B cell (primary cell): Measurements from ENCODE around the gene LPCAT3. TPM values are rescaled to one million over a fixed set of nuclear protein-coding genes. Genes with fewer than 3 reads are reported as not detected.

Experiments
- ATAC-seq: fragments of 200-7000 bp; cut with Tn5 transposase; one replicate; pipeline ENCODE4 v1.10.0; 2021; ENCODE audit warnings: low read depth, mild to moderate bottlenecking, moderate number of reproducible peaks, moderate library complexity
- CTCF ChIA-PET: fragments of 350-600 bp; sonication (Branson Sonifier 250); formaldehyde crosslinking; loops from one replicate; lab custom pipeline; 2021; ENCODE audit warnings: antibody characterized with exemption, inconsistent platforms; lab: Charles Lee
- POLR2A ChIA-PET: fragments of 350-600 bp; sonication (Branson Sonifier 250); formaldehyde crosslinking; loops from one replicate; lab custom pipeline; 2021; ENCODE audit warnings: antibody characterized with exemption; lab: Charles Lee
- DNase-seq: peaks from one replicate; pipeline ENCODE4 v3.0.0; 2013
- H2AFZ ChIP-seq: 2 replicates; pipeline ENCODE4 v1.6.1; 2012; ENCODE audit warnings: mild to moderate bottlenecking, low read depth, low read length; ENCODE audit not compliant: insufficient read depth, poor library complexity, severe bottlenecking
- H3K27ac ChIP-seq, 2 donors: 1 replicate in 1 of 2; 2 replicates in 1 of 2; pipeline ENCODE4 v1.5.1; 2012 to 2013; ENCODE audit warnings: low read length in 2 of 2, mild to moderate bottlenecking in 2 of 2, moderate library complexity in 1 of 2
- H3K27me3 ChIP-seq, 4 experiments: fragments of 200-600 bp in 1 of 4; sonication (generic) in 1 of 4; replicated peaks in 1 of 4; 1 replicate in 2 of 4; 2 replicates in 2 of 4; pipeline versions ENCODE4 v1.6.1 to v1.7.0; 2013 to 2016; ENCODE audit warnings: low read length in 3 of 4, mild to moderate bottlenecking in 2 of 4, mixed read lengths in 1 of 4, moderate library complexity in 1 of 4; ENCODE audit not compliant: insufficient read depth in 4 of 4, control insufficient read depth in 3 of 4; ENCODE audit errors: control extremely low read depth in 1 of 4
- H3K36me3 ChIP-seq, 2 experiments: replicated peaks in 1 of 2; 1 replicate in 1 of 2; 2 replicates in 1 of 2; pipeline versions ENCODE4 v1.6.1 to v1.7.1; 2013; ENCODE audit warnings: low read length in 1 of 2; ENCODE audit not compliant: insufficient read depth in 2 of 2, control insufficient read depth in 1 of 2; ENCODE audit errors: control extremely low read depth in 1 of 2, extremely low read depth in 1 of 2
- H3K4me1 ChIP-seq, 2 donors: fragments of 200-600 bp in 1 of 2; sonication (generic) in 1 of 2; 1 replicate in 1 of 2; 2 replicates in 1 of 2; pipeline versions ENCODE4 v1.5.1 to v1.6.1; 2013 to 2017; ENCODE audit warnings: low read length in 2 of 2; ENCODE audit not compliant: control insufficient read depth in 2 of 2, insufficient read depth in 2 of 2
- H3K4me2 ChIP-seq: replicated peaks from 2 replicates; pipeline ENCODE3; 2012; ENCODE audit warnings: mild to moderate bottlenecking, low read depth, low read length; ENCODE audit not compliant: poor library complexity, severe bottlenecking
- H3K4me3 ChIP-seq, 5 experiments: fragments of 200-600 bp in 1 of 5; sonication (generic) in 1 of 5; 1 replicate in 3 of 5; 2 replicates in 2 of 5; pipeline versions ENCODE4 v1.5.1 to v1.7.0; 2011 to 2016; ENCODE audit warnings: low read length in 4 of 5, mild to moderate bottlenecking in 4 of 5, low read depth in 2 of 5, control low read depth in 1 of 5, moderate library complexity in 1 of 5; ENCODE audit not compliant: insufficient read depth in 1 of 5; ENCODE audit errors: control extremely low read depth in 1 of 5, extremely low read depth in 1 of 5
- H3K79me2 ChIP-seq: fragments of 200-600 bp; sonication (generic); one replicate; pipeline ENCODE4 v1.6.0; 2016; ENCODE audit warnings: low read length; ENCODE audit not compliant: control insufficient read depth, insufficient read depth
- H3K9ac ChIP-seq: fragments of 200-600 bp; sonication (generic); 2 replicates; pipeline ENCODE4 v1.6.1; 2017; ENCODE audit warnings: mild to moderate bottlenecking, low read length, moderate library complexity
- H3K9me3 ChIP-seq, 3 donors: one replicate each; pipeline versions ENCODE4 v1.6.1 to v1.7.1; 2013; ENCODE audit warnings: low read length in 2 of 3; ENCODE audit not compliant: control insufficient read depth in 2 of 3, insufficient read depth in 1 of 3; ENCODE audit errors: control extremely low read depth in 1 of 3
- H4K20me1 ChIP-seq: 2 replicates; pipeline ENCODE4 v1.6.0; 2012; ENCODE audit warnings: mild to moderate bottlenecking, low read length; ENCODE audit not compliant: insufficient read depth, control insufficient read depth, poor library complexity, severe bottlenecking
- H3K27ac Mint-ChIP-seq: one replicate; pipeline ENCODE4 v1.8.0; 2021; ENCODE audit warnings: mixed read lengths
- H3K27me3 Mint-ChIP-seq: one replicate; pipeline ENCODE4 v1.8.0; 2021; ENCODE audit warnings: mixed read lengths
- H3K4me1 Mint-ChIP-seq: one replicate; pipeline ENCODE4 v1.8.0; 2021; ENCODE audit warnings: mixed read lengths
- H3K4me3 Mint-ChIP-seq: one replicate; pipeline ENCODE4 v1.8.0; 2021; ENCODE audit warnings: mixed read lengths
- H3K9me3 Mint-ChIP-seq: one replicate; pipeline ENCODE4 v1.8.0; 2022; ENCODE audit warnings: mixed read lengths; ENCODE audit not compliant: insufficient read depth
- EZH2 ChIP-seq: IDR thresholded peaks from 2 replicates; pipeline ENCODE4 v1.6.1; 2012; ENCODE audit warnings: borderline replicate concordance, low read depth, mild to moderate bottlenecking, moderate library complexity, low read length; ENCODE audit not compliant: insufficient read depth, poor library complexity, severe bottlenecking
- WGBS: methylation state at CpG from one replicate; pipeline ENCODE4 v1.1.5; 2013; ENCODE audit warnings: missing lambda C conversion rate; ENCODE audit not compliant: insufficient coverage; 5-methylcytosine and 5-hydroxymethylcytosine counted together
- intact Hi-C: fragments of 100-400 bp; cut with micrococcal nuclease; formaldehyde crosslinking; loops from one replicate; pipeline ENCODE4 v1.10.0; 2022
- polyA plus RNA-seq: library from polyadenylated mRNA; depleted of rRNA; stranded (reverse); fragments of >200 nt; gene quantifications from 2 replicates; pipeline ENCODE4 v1.2.3, GENCODE V29; 2012
- total RNA-seq, 2 donors: library from RNA; stranded (reverse); fragments of 120-200 nt in 1 of 2; gene quantifications; 1 replicate in 1 of 2; 2 replicates in 1 of 2; pipeline versions ENCODE4 v1.2.3 to v1.2.4, GENCODE V29; 2013 to 2022
- TF ChIP-seq, protein P1 (sequence below): fragments of 200-600 bp; IDR thresholded peaks from one replicate; pipeline ENCODE4 v1.8.0; 2022; ENCODE audit warnings: antibody characterized with exemption, mild to moderate bottlenecking

Gene LPCAT3
- total and polyA plus RNA-seq, 2 donors (not counting 1 experiment from before 2014, with no cell fraction given), result 17.6 to 26.2 TPM

DNA sequence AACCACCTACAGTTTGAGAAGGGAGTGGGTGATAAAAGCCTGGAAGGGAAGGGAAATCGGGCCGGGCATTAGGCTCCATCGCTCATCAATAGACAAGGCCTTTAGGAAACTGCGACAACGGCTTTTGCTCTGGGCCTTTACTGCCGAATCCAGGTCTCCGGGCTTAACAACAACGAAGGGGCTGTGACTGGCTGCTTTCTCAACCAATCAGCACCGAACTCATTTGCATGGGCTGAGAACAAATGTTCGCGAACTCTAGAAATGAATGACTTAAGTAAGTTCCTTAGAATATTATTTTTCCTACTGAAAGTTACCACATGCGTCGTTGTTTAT lies 74.9 kb downstream of the LPCAT3 start:
- Histone ChIP-seq H3K9me3 (no peaks in the 10 kb centered on the region), H3K4me2 (peak overlapping the region; percentile 99), H4K20me1 (no peaks in the 10 kb centered on the region), H2AFZ (peak overlapping the region; percentile 72), H3K36me3 (peaks cover 0 to 10% of the 10 kb centered on the region in 2 experiments), H3K79me2 (peaks cover 11% of the 10 kb centered on the region), H3K27me3 (no peaks in the 10 kb centered on the region), H3K9ac (peak overlapping the region; percentile 89), H3K4me1 (peaks cover 45 to 67% of the 10 kb centered on the region in 2 donors), H3K4me3 (peak overlapping the region in 4 of 5 experiments; percentile 76 to 92 (median 80)), H3K27ac (peak overlapping the region; percentile 93 to 99)
- TF ChIP-seq, protein P1, sequence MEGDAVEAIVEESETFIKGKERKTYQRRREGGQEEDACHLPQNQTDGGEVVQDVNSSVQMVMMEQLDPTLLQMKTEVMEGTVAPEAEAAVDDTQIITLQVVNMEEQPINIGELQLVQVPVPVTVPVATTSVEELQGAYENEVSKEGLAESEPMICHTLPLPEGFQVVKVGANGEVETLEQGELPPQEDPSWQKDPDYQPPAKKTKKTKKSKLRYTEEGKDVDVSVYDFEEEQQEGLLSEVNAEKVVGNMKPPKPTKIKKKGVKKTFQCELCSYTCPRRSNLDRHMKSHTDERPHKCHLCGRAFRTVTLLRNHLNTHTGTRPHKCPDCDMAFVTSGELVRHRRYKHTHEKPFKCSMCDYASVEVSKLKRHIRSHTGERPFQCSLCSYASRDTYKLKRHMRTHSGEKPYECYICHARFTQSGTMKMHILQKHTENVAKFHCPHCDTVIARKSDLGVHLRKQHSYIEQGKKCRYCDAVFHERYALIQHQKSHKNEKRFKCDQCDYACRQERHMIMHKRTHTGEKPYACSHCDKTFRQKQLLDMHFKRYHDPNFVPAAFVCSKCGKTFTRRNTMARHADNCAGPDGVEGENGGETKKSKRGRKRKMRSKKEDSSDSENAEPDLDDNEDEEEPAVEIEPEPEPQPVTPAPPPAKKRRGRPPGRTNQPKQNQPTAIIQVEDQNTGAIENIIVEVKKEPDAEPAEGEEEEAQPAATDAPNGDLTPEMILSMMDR, result no peak
- no peak for TF ChIP-seq EZH2
- ATAC-seq (peak; percentile 52), DNase-seq (no peak)
- intact Hi-C loops, result loop anchor here (10.0 kb wide), 1 partner anchor 309 kb away; the partner anchor contains the start of gene LPAR5
- no peaks in the 10 kb centered on the region for H3K27me3 Mint-ChIP-seq
- CTCF ChIA-PET, result interaction anchor here (0.8 to 16.6 kb wide), 20 partner anchors 8 to 308 kb away, joined by 3 to 944 read pairs (median 9); partner anchors contain the start of genes C1RL, EMG1, LPCAT3 and MLF2
- H3K4me1 Mint-ChIP-seq, result peaks cover 59% of the 10 kb centered on the region
- H3K4me3 Mint-ChIP-seq, result peak overlapping the region; percentile 97
- 0% methylated on average over 8 of the region's 13 CpGs for WGBS
- H3K9me3 Mint-ChIP-seq, result no peaks in the 10 kb centered on the region
- H3K27ac Mint-ChIP-seq, result peak overlapping the region; percentile 97
- POLR2A ChIA-PET, result interaction anchor here (0.9 to 18.5 kb wide), 16 partner anchors 15 to 450 kb away, joined by 3 to 662 read pairs (median 5); partner anchors contain the start of genes C1RL, CDCA3, COPS7A and ENO2

DNA sequence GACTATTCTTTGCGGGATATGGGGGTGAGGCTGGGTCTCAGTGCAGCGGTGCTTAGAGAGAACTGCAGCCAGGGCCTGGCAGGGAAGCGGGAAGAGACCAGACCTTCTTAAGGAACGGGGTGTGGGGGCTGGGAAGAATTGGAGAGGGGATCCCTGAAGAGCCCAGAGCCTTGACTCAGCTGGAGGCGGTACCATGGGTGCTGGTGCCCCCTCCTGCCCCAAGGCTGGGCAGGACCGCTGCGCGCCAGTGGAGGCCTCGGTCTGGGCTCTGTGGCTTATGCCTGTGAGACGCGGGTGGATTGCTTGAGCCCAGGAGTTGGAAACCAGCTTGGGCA lies 76.0 kb downstream of the LPCAT3 start:
- Histone ChIP-seq H3K9me3 (no peaks in the 10 kb centered on the region), H2AFZ (no peak overlapping the region), H3K79me2 (peaks cover 11% of the 10 kb centered on the region), H3K27ac (peak overlapping the region in 1 of 2 donors; percentile 93), H3K9ac (no peak overlapping the region), H3K36me3 (peaks cover 0 to 10% of the 10 kb centered on the region in 2 experiments), H3K4me2 (no peak overlapping the region), H4K20me1 (no peaks in the 10 kb centered on the region), H3K27me3 (no peaks in the 10 kb centered on the region), H3K4me3 (no peak overlapping the region), H3K4me1 (peaks cover 38 to 60% of the 10 kb centered on the region in 2 donors)
- Mint-ChIP-seq H3K27ac (peak overlapping the region; percentile 97), H3K27me3 (no peaks in the 10 kb centered on the region), H3K4me1 (peaks cover 58% of the 10 kb centered on the region), H3K9me3 (no peaks in the 10 kb centered on the region), H3K4me3 (peak overlapping the region; percentile 29)
- no peak for DNase-seq
- intact Hi-C loops, result loop anchor here (10.0 kb wide), 1 partner anchor 307 kb away; the partner anchor contains the start of gene LPAR5
- no peak for ATAC-seq
- ChIA-PET POLR2A (interaction anchor here (2.6 to 18.5 kb wide), 2 partner anchors 16 to 28 kb away, joined by 8 to 662 read pairs; partner anchors contain the start of genes ENO2 and PTPN6), CTCF (interaction anchor here (2.5 to 16.6 kb wide), 5 partner anchors 10 to 73 kb away, joined by 16 to 944 read pairs (median 27); partner anchors contain the start of genes PTPN6 and SPSB2)
- WGBS, result 96% methylated on average over 11 of the region's 11 CpGs
- TF ChIP-seq, protein P1, result no peak
- no peak for TF ChIP-seq EZH2
